NOMO-1 treated with DMSO at 0.1 percent for 48 hours (cell line): ENCODE measurements around the gene FAAP20.

Experiments used
- DNase-seq: peaks from one replicate; lab custom pipeline; 2025; ENCODE audit not compliant: unreplicated experiment; lab: John Stamatoyannopoulos, UW

The FAAP20 gene

GRCh38 chr1:2194319-2194897, at the start of gene FAAP20:
FAAP20 (minus strand) TSS chr1:2194772; CDS start chr1:2194749, 23 bp downstream.
- DNase-seq, result peak; percentile 35

- no peak for DNase-seq
Observed at GRCh38 chr1:2242814-2243725, 48.5 kb upstream of the FAAP20 start.

- no peak for DNase-seq
Observed at GRCh38 chr1:2241820-2242219, 47.2 kb upstream of the FAAP20 start.

GRCh38 chr1:2240270-2241156, 45.9 kb upstream of the FAAP20 start:
- DNase-seq, result no peak

GRCh38 chr1:2239384-2239985, 44.9 kb upstream of the FAAP20 start:
- DNase-seq, result no peak

- no peak for DNase-seq
Observed at GRCh38 chr1:2239013-2239370, 44.4 kb upstream of the FAAP20 start.

- no peak for DNase-seq
Observed at GRCh38 chr1:2238361-2239012, 43.9 kb upstream of the FAAP20 start.

- DNase-seq, result no peak
Observed at GRCh38 chr1:2237773-2238172, 43.2 kb upstream of the FAAP20 start.

- DNase-seq, result no peak
Observed at GRCh38 chr1:2236695-2237677, 42.4 kb upstream of the FAAP20 start.

GRCh38 chr1:2235300-2235998, 40.9 kb upstream of the FAAP20 start:
- no peak for DNase-seq

- no peak for DNase-seq
Observed at GRCh38 chr1:2234762-2235113, 40.2 kb upstream of the FAAP20 start.

- DNase-seq, result peak; percentile 98
Observed at GRCh38 chr1:2233997-2234761, 39.6 kb upstream of the FAAP20 start.

- DNase-seq, result no peak
Observed at GRCh38 chr1:2233468-2233867, 38.9 kb upstream of the FAAP20 start.

- no peak for DNase-seq
Observed at GRCh38 chr1:2232916-2233438, 38.4 kb upstream of the FAAP20 start.

GRCh38 chr1:2232255-2232915, 37.8 kb upstream of the FAAP20 start:
- no peak for DNase-seq

- peak; percentile 49 for DNase-seq
Observed at GRCh38 chr1:2231532-2232254, 37.1 kb upstream of the FAAP20 start.
